ENCODE results near the gene ALG5. TPM values are rescaled to one million over a fixed set of nuclear protein-coding genes. Genes with fewer than 3 reads are reported as not detected.

Gene ALG5
- total RNA-seq, 1 experiment from 2014 or later = 32.2 TPM

DNA sequence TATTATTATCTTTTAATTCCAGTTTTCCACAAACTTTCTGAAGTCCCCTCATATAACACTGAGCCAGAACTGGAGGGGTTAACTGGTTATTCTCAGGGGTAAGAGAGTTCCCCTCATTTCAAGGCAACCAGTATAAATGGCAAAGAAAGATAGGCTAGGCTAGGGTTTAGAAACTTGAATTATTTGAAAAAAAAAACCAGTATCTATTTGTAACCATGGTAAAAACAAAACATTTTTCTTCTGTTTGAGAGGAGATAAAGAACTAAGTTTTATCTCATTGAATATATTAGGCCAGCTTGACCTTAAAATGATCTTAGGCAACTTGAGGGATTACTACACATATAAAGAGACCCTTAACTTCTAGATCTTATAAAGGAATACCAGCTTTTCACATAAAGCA, 40.8 kb upstream of the ALG5 start (continued):
- no peak for TF ChIP-seq TCF7L2 (IDR thresholded peaks at IDR 0.05; ENCODE audit: borderline replicate concordance, extremely low read depth, insufficient read depth, insufficient read length)
- TF ChIP-seq, protein P1, sequence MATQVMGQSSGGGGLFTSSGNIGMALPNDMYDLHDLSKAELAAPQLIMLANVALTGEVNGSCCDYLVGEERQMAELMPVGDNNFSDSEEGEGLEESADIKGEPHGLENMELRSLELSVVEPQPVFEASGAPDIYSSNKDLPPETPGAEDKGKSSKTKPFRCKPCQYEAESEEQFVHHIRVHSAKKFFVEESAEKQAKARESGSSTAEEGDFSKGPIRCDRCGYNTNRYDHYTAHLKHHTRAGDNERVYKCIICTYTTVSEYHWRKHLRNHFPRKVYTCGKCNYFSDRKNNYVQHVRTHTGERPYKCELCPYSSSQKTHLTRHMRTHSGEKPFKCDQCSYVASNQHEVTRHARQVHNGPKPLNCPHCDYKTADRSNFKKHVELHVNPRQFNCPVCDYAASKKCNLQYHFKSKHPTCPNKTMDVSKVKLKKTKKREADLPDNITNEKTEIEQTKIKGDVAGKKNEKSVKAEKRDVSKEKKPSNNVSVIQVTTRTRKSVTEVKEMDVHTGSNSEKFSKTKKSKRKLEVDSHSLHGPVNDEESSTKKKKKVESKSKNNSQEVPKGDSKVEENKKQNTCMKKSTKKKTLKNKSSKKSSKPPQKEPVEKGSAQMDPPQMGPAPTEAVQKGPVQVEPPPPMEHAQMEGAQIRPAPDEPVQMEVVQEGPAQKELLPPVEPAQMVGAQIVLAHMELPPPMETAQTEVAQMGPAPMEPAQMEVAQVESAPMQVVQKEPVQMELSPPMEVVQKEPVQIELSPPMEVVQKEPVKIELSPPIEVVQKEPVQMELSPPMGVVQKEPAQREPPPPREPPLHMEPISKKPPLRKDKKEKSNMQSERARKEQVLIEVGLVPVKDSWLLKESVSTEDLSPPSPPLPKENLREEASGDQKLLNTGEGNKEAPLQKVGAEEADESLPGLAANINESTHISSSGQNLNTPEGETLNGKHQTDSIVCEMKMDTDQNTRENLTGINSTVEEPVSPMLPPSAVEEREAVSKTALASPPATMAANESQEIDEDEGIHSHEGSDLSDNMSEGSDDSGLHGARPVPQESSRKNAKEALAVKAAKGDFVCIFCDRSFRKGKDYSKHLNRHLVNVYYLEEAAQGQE (IDR thresholded peaks at IDR 0.05; ENCODE audit: low read depth) = no peak

DNA sequence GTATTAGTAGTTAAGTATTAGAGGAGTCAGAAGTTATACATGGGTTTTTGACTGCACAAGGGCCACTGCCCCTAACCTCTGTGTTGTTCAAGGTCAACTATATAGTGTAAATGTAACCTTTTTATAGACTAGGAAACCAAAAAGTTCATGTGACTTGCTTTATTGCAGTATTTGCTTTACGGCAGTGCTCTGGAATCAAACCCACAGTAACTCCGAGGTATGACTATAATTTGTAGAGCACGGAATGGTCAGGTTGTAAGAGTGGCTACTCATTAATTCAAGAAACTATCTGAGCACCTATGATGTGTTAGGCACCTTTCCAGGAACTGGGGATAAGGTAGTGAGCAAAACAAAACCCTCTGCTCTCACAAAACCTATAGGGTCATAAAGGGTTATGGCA, 38.1 kb upstream of the ALG5 start:
- Histone ChIP-seq H3K79me2 (ENCODE audit: insufficient read depth, low read length) (no peaks in the 10 kb centered on the region; the same call in 1 of the 2 replicates), H3K4me3 (replicated peaks in 1 of 2; ENCODE audit: low read depth in 1 of 2, low read length in 2 of 2) (no peak overlapping the region), H3K36me3 (ENCODE audit: control insufficient read depth in 1 of 2, insufficient read depth in 2 of 2, low read length in 2 of 2) (peaks cover 58 to 65% of the 10 kb centered on the region in 2 experiments), H3K4me2 (ENCODE audit: low read length) (no peak overlapping the region), H3K9me2 (ENCODE audit: insufficient read depth) (no peaks in the 10 kb centered on the region), H2AFZ (ENCODE audit: low read depth, low read length, poor library complexity, severe bottlenecking) (no peak overlapping the region), H3K27ac (ENCODE audit: low read depth, low read length) (no peak overlapping the region), H3K27me3 (ENCODE audit: insufficient read depth, low read length) (no peaks in the 10 kb centered on the region), H3K9ac (ENCODE audit: low read length) (no peak overlapping the region), H3K9me3 (ENCODE audit: control insufficient read depth in 1 of 2, insufficient read depth in 1 of 2, low read depth in 1 of 2, low read length in 2 of 2) (no peaks in the 10 kb centered on the region), H4K20me1 (ENCODE audit: insufficient read depth) (peaks cover 6% of the 10 kb centered on the region; the same call in 1 of the 2 replicates), H3K4me1 (ENCODE audit: control insufficient read depth in 1 of 2, insufficient read depth in 2 of 2, low read length in 2 of 2) (no peaks in the 10 kb centered on the region)
- ATAC-seq = no peak
- no peak for DNase-seq (ENCODE audit: low read depth, low spot score)
- ChIA-PET RAD21 (ENCODE audit: low non-redundant PET in 1 of 2, low total read pairs in 2 of 2, uncharacterized antibody in 2 of 2, unreplicated experiment in 2 of 2) (no interaction called here), POLR2A (no interaction called here), CTCF (no interaction called here)
- no TSS peak for BruUV-seq (replicated peaks)
- TF ChIP-seq, protein P2, sequence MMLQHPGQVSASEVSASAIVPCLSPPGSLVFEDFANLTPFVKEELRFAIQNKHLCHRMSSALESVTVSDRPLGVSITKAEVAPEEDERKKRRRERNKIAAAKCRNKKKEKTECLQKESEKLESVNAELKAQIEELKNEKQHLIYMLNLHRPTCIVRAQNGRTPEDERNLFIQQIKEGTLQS (IDR thresholded peaks at IDR 0.05) = no peak
- no peak for TF ChIP-seq ZNF274 (IDR thresholded peaks at IDR 0.05; ENCODE audit: low read depth, low read length)
- TF ChIP-seq JUND (IDR thresholded peaks at IDR 0.05) = no peak
- no peak for TF ChIP-seq POLR2A (IDR thresholded peaks at IDR 0.05; ENCODE audit: borderline replicate concordance, extremely low read depth, insufficient read depth, insufficient read length)
- no peak for TF ChIP-seq SIN3A (IDR thresholded peaks at IDR 0.05; ENCODE audit: low read depth)
- TF ChIP-seq, protein P1 (IDR thresholded peaks at IDR 0.05; ENCODE audit: low read depth) = no peak
- no peak for TF ChIP-seq ELF1 (IDR thresholded peaks at IDR 0.05; ENCODE audit: borderline replicate concordance, low read depth)
- TF ChIP-seq SP1 (IDR thresholded peaks at IDR 0.05; ENCODE audit: low read depth) = no peak
- TF ChIP-seq FOSL1 (IDR thresholded peaks at IDR 0.05; ENCODE audit: low read depth) = no peak
- TF ChIP-seq YY1 (IDR thresholded peaks at IDR 0.05; ENCODE audit: extremely low read depth, insufficient replicate concordance, low read depth, low read length) = no peak
- TF ChIP-seq, protein P3, sequence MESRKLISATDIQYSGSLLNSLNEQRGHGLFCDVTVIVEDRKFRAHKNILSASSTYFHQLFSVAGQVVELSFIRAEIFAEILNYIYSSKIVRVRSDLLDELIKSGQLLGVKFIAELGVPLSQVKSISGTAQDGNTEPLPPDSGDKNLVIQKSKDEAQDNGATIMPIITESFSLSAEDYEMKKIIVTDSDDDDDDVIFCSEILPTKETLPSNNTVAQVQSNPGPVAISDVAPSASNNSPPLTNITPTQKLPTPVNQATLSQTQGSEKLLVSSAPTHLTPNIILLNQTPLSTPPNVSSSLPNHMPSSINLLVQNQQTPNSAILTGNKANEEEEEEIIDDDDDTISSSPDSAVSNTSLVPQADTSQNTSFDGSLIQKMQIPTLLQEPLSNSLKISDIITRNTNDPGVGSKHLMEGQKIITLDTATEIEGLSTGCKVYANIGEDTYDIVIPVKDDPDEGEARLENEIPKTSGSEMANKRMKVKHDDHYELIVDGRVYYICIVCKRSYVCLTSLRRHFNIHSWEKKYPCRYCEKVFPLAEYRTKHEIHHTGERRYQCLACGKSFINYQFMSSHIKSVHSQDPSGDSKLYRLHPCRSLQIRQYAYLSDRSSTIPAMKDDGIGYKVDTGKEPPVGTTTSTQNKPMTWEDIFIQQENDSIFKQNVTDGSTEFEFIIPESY (IDR thresholded peaks at IDR 0.05; ENCODE audit: extremely low read depth, insufficient replicate concordance, low read length) = no peak
- TF ChIP-seq CEBPB (IDR thresholded peaks at IDR 0.05; ENCODE audit: low read depth) = no peak
- intact Hi-C loops (cut with micrococcal nuclease) = no loop called here
